OCI-LY3 (cell line): ENCODE results near the gene FLT1.
A peak's percentile ranks its signal among the peaks of the same experiment; 100 is the strongest.

Source experiments
- H2AFZ ChIP-seq: fragments of 200-600, 300-600 bp; shearing (Covaris generic); 2 replicates; pipeline ENCODE4 v1.6.0; 2014; ENCODE audit warnings: antibody characterized with exemption, low read depth, low read length
- H3K27ac ChIP-seq: fragments of 200-600, 300-600 bp; sonication (generic); 2 replicates; pipeline ENCODE4 v1.5.1; 2014; ENCODE audit warnings: mild to moderate bottlenecking, low read length, moderate library complexity, mixed read lengths
- H3K27me3 ChIP-seq: fragments of 200-600, 300-600 bp; sonication (generic); 2 replicates; pipeline ENCODE4 v1.6.1; 2014; ENCODE audit warnings: low read depth, low read length, mixed read lengths
- H3K36me3 ChIP-seq: fragments of 200-600, 300-600 bp; sonication (generic); replicated peaks from 2 replicates; pipeline ENCODE3; 2014; ENCODE audit warnings: low read depth, low read length, mixed read lengths
- H3K4me1 ChIP-seq: fragments of 300-600, 200-600 bp; sonication (generic); 2 replicates; pipeline ENCODE4 v1.6.1; 2014; ENCODE audit warnings: low read length, mixed read lengths
- H3K4me2 ChIP-seq: fragments of 200-600, 300-600 bp; sonication (generic); 2 replicates; pipeline ENCODE4 v1.6.1; 2014; ENCODE audit warnings: low read length, mixed read lengths
- H3K4me3 ChIP-seq: fragments of 300-600, 200-600 bp; sonication (generic); 2 replicates; pipeline ENCODE4 v1.5.1; 2014; ENCODE audit warnings: antibody characterized with exemption, mild to moderate bottlenecking, low read length, moderate library complexity
- H3K79me2 ChIP-seq: fragments of 300-600, 200-600 bp; shearing (Covaris generic); 2 replicates; pipeline ENCODE4 v1.6.1; 2014; ENCODE audit warnings: mild to moderate bottlenecking, low read length, mixed read lengths
- H3K9ac ChIP-seq: fragments of 300-600, 200-600 bp; shearing (Covaris generic); 2 replicates; pipeline ENCODE4 v1.6.0; 2014; ENCODE audit warnings: mild to moderate bottlenecking, low read length, moderate library complexity
- H3K9me3 ChIP-seq: fragments of 200-600, 300-600 bp; shearing (Covaris generic); 2 replicates; pipeline ENCODE4 v1.6.1; 2014; ENCODE audit warnings: low read length, mixed read lengths; ENCODE audit not compliant: insufficient read depth
- H4K20me1 ChIP-seq: fragments of 200-600, 300-600 bp; sonication (generic); 2 replicates; pipeline ENCODE4 v1.6.1; 2016; ENCODE audit warnings: low read length, mixed read lengths; ENCODE audit not compliant: insufficient read depth
- CTCF ChIP-seq: fragments of 200-600, 300-600 bp; sonication (generic); IDR thresholded peaks from 2 replicates; pipeline ENCODE4 v1.5.1; 2014; ENCODE audit warnings: antibody characterized with exemption, low read length, low read depth
- EZH2phosphoT487 ChIP-seq: fragments of 200-600 bp; shearing (Covaris generic); IDR thresholded peaks from 2 replicates; pipeline ENCODE4 v1.6.1; 2018; ENCODE audit warnings: antibody characterized with exemption, mixed run types, low read depth

The FLT1 gene

GRCh38 chr13:28537171-28537570 lies 42.2 kb upstream of the FLT1 start:
- Histone ChIP-seq H3K36me3 (peaks cover 12% of the 10 kb centered on the region), H3K4me2 (peak overlapping the region; percentile 3; the same call in 1 of the 2 replicates), H3K4me1 (peaks cover 57% of the 10 kb centered on the region), H3K4me3 (no peak overlapping the region), H3K27me3 (no peaks in the 10 kb centered on the region), H3K79me2 (no peaks in the 10 kb centered on the region), H2AFZ (no peak overlapping the region), H3K9me3 (peaks cover 13% of the 10 kb centered on the region), H3K27ac (no peak overlapping the region), H3K9ac (no peak overlapping the region), H4K20me1 (no peaks in the 10 kb centered on the region)
- TF ChIP-seq EZH2phosphoT487 = no peak
- TF ChIP-seq CTCF = no peak

DNA sequence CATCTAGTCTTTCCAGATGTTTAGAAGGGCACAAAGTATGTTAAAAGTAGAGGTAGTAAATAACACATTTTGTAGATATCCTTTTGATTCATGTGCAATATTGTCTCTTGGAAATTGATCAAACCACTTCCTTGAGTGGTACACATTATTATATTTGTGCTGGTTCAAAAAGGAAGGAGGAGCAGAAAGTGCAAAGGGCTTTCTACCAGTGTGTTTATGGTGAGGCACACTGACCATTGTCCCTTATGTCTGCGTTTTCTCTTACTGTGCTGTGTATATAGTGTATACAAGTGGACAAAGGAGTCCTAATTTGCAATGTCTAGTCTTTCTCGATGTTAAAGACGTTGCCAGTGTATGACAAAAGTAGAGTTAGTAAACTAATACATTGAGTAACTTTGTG lies 41.4 kb upstream of the FLT1 start:
- no peak overlapping the region for H2AFZ ChIP-seq
- H3K36me3 ChIP-seq = peaks cover 6% of the 10 kb centered on the region
- H3K27me3 ChIP-seq = peaks cover 3% of the 10 kb centered on the region; the same call in 1 of the 2 replicates
- H3K4me2 ChIP-seq = no peak overlapping the region
- H3K9ac ChIP-seq = no peak overlapping the region
- peaks cover 55% of the 10 kb centered on the region for H3K4me1 ChIP-seq
- peaks cover 10% of the 10 kb centered on the region for H3K9me3 ChIP-seq
- H3K4me3 ChIP-seq = no peak overlapping the region
- H4K20me1 ChIP-seq = no peaks in the 10 kb centered on the region
- no peaks in the 10 kb centered on the region for H3K79me2 ChIP-seq
- H3K27ac ChIP-seq = no peak overlapping the region
- TF ChIP-seq EZH2phosphoT487 = no peak
- no peak for TF ChIP-seq CTCF

GRCh38 chr13:28535734-28536133 lies 40.8 kb upstream of the FLT1 start:
- Histone ChIP-seq H3K9ac (no peak overlapping the region), H2AFZ (no peak overlapping the region), H3K4me2 (no peak overlapping the region), H3K9me3 (peaks cover 10% of the 10 kb centered on the region), H3K36me3 (peaks cover 6% of the 10 kb centered on the region), H3K27ac (no peak overlapping the region), H3K4me1 (peaks cover 51% of the 10 kb centered on the region), H3K79me2 (no peaks in the 10 kb centered on the region), H3K27me3 (peaks cover 6% of the 10 kb centered on the region; the same call in 1 of the 2 replicates), H3K4me3 (no peak overlapping the region), H4K20me1 (no peaks in the 10 kb centered on the region)
- TF ChIP-seq CTCF = no peak
- no peak for TF ChIP-seq EZH2phosphoT487

DNA sequence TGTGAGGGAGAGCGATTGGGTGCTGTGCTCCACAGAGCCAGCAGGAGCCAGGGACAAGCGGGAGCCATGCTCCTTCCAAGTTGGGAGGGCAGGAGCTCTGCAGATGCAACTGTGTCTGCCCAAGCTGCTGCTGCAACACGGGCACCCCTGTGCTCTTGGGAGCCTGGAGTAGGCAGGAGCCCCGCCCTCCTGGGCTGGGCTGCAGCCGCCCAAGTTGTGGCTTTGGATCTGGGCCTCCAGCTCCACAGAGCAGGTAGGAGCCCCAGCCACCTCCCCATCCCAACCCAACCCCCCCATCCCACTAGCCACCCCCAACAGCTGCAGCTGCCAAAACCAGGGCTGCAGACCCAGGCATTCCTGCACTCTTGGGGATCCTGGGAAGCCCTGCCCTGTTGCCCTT lies 39.9 kb upstream of the FLT1 start:
- H3K27me3 ChIP-seq = peaks cover 14% of the 10 kb centered on the region

More for the DNA sequence above, 39.9 kb upstream of the FLT1 start:
- H3K36me3 ChIP-seq = peaks cover 3% of the 10 kb centered on the region
- H3K4me1 ChIP-seq = peaks cover 49% of the 10 kb centered on the region
- H2AFZ ChIP-seq = no peak overlapping the region
- H3K4me2 ChIP-seq = no peak overlapping the region
- peaks cover 10% of the 10 kb centered on the region for H3K9me3 ChIP-seq
- TF ChIP-seq CTCF (no peak), EZH2phosphoT487 (no peak)
- no peaks in the 10 kb centered on the region for H4K20me1 ChIP-seq
- H3K9ac ChIP-seq = no peak overlapping the region
- H3K4me3 ChIP-seq = no peak overlapping the region
- H3K27ac ChIP-seq = no peak overlapping the region
- H3K79me2 ChIP-seq = no peaks in the 10 kb centered on the region
